Measurements from ENCODE around the gene AFG3L2. TPM values are rescaled to one million over a fixed set of nuclear protein-coding genes. Genes with fewer than 3 reads are reported as not detected.

Gene AFG3L2
- total and polyA plus RNA-seq, 2 of the 8 experiments (the other 6 are each of a cell fraction or from before 2014, with no cell fraction given) = 29.7 to 84.8 TPM

DNA sequence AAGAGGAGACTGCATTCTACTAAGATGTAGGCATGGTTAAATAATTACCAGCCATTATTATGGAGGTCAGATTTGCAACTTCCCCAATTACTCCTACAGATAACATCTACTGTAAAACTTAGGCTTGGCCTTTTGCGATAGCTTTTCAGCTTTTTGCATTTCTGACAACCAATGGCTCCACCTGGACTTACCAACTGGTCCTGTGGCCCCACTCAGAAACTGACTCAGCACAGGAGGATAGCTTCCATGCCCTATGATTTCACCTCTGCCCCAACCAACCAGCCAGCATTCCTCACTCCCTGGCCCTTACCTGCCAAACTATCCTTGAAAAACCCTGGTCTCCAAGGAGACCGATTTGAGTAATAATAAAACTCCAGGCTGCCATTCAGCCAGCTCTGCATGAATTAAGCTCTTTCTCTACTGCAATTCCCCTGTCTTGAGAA lies 40.8 kb downstream of the AFG3L2 start (continued):
- TF ChIP-seq, protein P1, sequence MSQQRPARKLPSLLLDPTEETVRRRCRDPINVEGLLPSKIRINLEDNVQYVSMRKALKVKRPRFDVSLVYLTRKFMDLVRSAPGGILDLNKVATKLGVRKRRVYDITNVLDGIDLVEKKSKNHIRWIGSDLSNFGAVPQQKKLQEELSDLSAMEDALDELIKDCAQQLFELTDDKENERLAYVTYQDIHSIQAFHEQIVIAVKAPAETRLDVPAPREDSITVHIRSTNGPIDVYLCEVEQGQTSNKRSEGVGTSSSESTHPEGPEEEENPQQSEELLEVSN (IDR thresholded peaks at IDR 0.05) = no peak
- TF ChIP-seq SP1 (IDR thresholded peaks at IDR 0.05; ENCODE audit: low read depth, low read length) (peak; percentile 85), RBBP5 (IDR thresholded peaks at IDR 0.05; ENCODE audit: borderline replicate concordance, low read depth, low read length) (no peak), YY1 (IDR thresholded peaks at IDR 0.05; ENCODE audit: low read depth, low read length) (peak; percentile 15; the same call in 1 of the 2 replicates), CBX5 (IDR thresholded peaks at IDR 0.05; ENCODE audit: low read depth, low read length) (no peak), HDAC2 (IDR thresholded peaks at IDR 0.05; ENCODE audit: borderline replicate concordance in 1 of 2, low read depth in 2 of 2, low read length in 2 of 2) (no peak), PHF8 (conservative IDR thresholded peaks at IDR 0.05; ENCODE audit: low read depth, low read length) (no peak), TCF12 (IDR thresholded peaks at IDR 0.05; ENCODE audit: low read depth, low read length) (0 out of 2 replicates have a peak, but pooled peaks have one; percentile 4), SIX5 (IDR thresholded peaks at IDR 0.05; ENCODE audit: low read depth, low read length) (no peak), CHD2 (IDR thresholded peaks at IDR 0.05; ENCODE audit: low read length) (0 out of 2 replicates have a peak, but pooled peaks have one; percentile 8), ASH2L (IDR thresholded peaks at IDR 0.05; ENCODE audit: low read length) (no peak), HDAC6 (IDR thresholded peaks at IDR 0.05; ENCODE audit: low read depth, low read length) (no peak), RNF2 (IDR thresholded peaks at IDR 0.05; ENCODE audit: borderline replicate concordance, low read depth, low read length, missing control alignments, poor library complexity, severe bottlenecking) (no peak), POLR2A (IDR thresholded peaks at IDR 0.05; ENCODE audit: control extremely low read depth in 1 of 2, low read depth in 2 of 2, low read length in 2 of 2) (0 out of 3 replicates have a peak, but pooled peaks of 1 of the 2 experiments have one; percentile 7), JUN (IDR thresholded peaks at IDR 0.05; ENCODE audit: low read depth, low read length) (no peak), SAP30 (IDR thresholded peaks at IDR 0.05; ENCODE audit: insufficient read depth, insufficient replicate concordance, low read length) (no peak), MAFK (IDR thresholded peaks at IDR 0.05; ENCODE audit: low read depth, low read length) (peak; percentile 72), ZNF274 (IDR thresholded peaks at IDR 0.05; ENCODE audit: borderline replicate concordance, extremely low read depth, low read length) (no peak), GTF2F1 (IDR thresholded peaks at IDR 0.05; ENCODE audit: borderline replicate concordance, low read depth, low read length) (no peak), RXRA (IDR thresholded peaks at IDR 0.05; ENCODE audit: insufficient read depth, low read depth, low read length) (no peak), CTBP2 (IDR thresholded peaks at IDR 0.05; ENCODE audit: borderline replicate concordance, insufficient read depth, insufficient read length, low read length) (peak; percentile 54), POLR2AphosphoS5 (IDR thresholded peaks at IDR 0.05; ENCODE audit: low read depth, low read length) (peak; percentile 45; the same call in 1 of the 2 replicates), SRF (IDR thresholded peaks at IDR 0.05; ENCODE audit: low read depth, low read length) (no peak)
- TF ChIP-seq, protein P2, sequence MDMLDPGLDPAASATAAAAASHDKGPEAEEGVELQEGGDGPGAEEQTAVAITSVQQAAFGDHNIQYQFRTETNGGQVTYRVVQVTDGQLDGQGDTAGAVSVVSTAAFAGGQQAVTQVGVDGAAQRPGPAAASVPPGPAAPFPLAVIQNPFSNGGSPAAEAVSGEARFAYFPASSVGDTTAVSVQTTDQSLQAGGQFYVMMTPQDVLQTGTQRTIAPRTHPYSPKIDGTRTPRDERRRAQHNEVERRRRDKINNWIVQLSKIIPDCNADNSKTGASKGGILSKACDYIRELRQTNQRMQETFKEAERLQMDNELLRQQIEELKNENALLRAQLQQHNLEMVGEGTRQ (IDR thresholded peaks at IDR 0.05; ENCODE audit: low read length) = no peak

Measured in H1 (cell line).